HG03565 (cell line): ENCODE results near the gene C20orf141.

Source experiments
- ATAC-seq: cut with Tn5 transposase; IDR thresholded peaks from one replicate; pipeline ENCODE4 v1.9.1; 2021; ENCODE audit warnings: mild to moderate bottlenecking, moderate library complexity; ENCODE audit not compliant: unreplicated experiment

C20orf141 gene

GRCh38 chr20:2845607-2846006 lies 30.8 kb downstream of the C20orf141 start:
- ATAC-seq: no peak

GRCh38 chr20:2846698-2847097 lies 31.9 kb downstream of the C20orf141 start:
- ATAC-seq: no peak

- no peak for ATAC-seq
Observed at GRCh38 chr20:2847802-2848201, 33.0 kb downstream of the C20orf141 start.

GRCh38 chr20:2849529-2849928 lies 34.7 kb downstream of the C20orf141 start:
- no peak for ATAC-seq

GRCh38 chr20:2851086-2851485 lies 36.3 kb downstream of the C20orf141 start:
- no peak for ATAC-seq

GRCh38 chr20:2858591-2858990 lies 43.8 kb downstream of the C20orf141 start:
- ATAC-seq: no peak

GRCh38 chr20:2859330-2860121 lies 44.7 kb downstream of the C20orf141 start:
- ATAC-seq: no peak

GRCh38 chr20:2864626-2865025 lies 49.8 kb downstream of the C20orf141 start:
- ATAC-seq: no peak

GRCh38 chr20:2865101-2865500 lies 50.3 kb downstream of the C20orf141 start:
- ATAC-seq: no peak
